Hepatocyte (in vitro differentiated cells): ENCODE data around the gene MARCHF2. TPM values are rescaled to one million over a fixed set of nuclear protein-coding genes. Genes with fewer than 3 reads are reported as not detected.
"Not testable (repeated sequence)": the region's sequence is repeated elsewhere in the genome, so short reads cannot be mapped to it uniquely, and the experiment has no call there.

ENCODE experiments used
- DNase-seq: peaks from one replicate; pipeline ENCODE4 v3.0.0-alpha.2; 2016; ENCODE audit warnings: low spot score
- H2AFZ ChIP-seq: fragments of 200-600 bp; sonication (generic); 2 replicates; pipeline ENCODE4 v1.6.0; 2016; ENCODE audit warnings: antibody characterized with exemption, mild to moderate bottlenecking
- H3K27ac ChIP-seq: fragments of 200-600 bp; sonication (generic); 2 replicates; pipeline ENCODE4 v1.5.1; 2016; ENCODE audit warnings: mild to moderate bottlenecking
- H3K27me3 ChIP-seq: fragments of 200-600 bp; sonication (generic); 2 replicates; pipeline ENCODE4 v1.6.1; 2016
- H3K36me3 ChIP-seq: fragments of 200-600 bp; sonication (generic); replicated peaks from 2 replicates; pipeline ENCODE4 v1.5.1; 2016; ENCODE audit warnings: low read depth; ENCODE audit not compliant: insufficient read depth
- H3K4me1 ChIP-seq: fragments of 200-600 bp; sonication (generic); 2 replicates; pipeline ENCODE4 v1.5.1; 2016; ENCODE audit warnings: mild to moderate bottlenecking, moderate library complexity; ENCODE audit not compliant: insufficient read depth
- H3K4me2 ChIP-seq: fragments of 200-600 bp; sonication (generic); 2 replicates; pipeline ENCODE4 v1.6.0; 2016
- H3K4me3 ChIP-seq: fragments of 200-600 bp; sonication (generic); 2 replicates; pipeline ENCODE4 v1.5.1; 2016; ENCODE audit warnings: mild to moderate bottlenecking
- H3K79me2 ChIP-seq: fragments of 200-600 bp; sonication (generic); 2 replicates; pipeline ENCODE4 v1.6.0; 2017; ENCODE audit warnings: mild to moderate bottlenecking
- H3K9me2 ChIP-seq: fragments of 200-600 bp; sonication (generic); replicated peaks from 2 replicates; pipeline ENCODE4 v1.6.0; 2017; ENCODE audit warnings: mild to moderate bottlenecking; ENCODE audit not compliant: insufficient read depth
- H3K9me3 ChIP-seq: fragments of 200-600 bp; sonication (generic); 2 replicates; pipeline ENCODE4 v1.5.1; 2016; ENCODE audit warnings: low read depth, mild to moderate bottlenecking
- H4K20me1 ChIP-seq: fragments of 200-600 bp; sonication (generic); 2 replicates; pipeline ENCODE4 v1.6.0; 2016; ENCODE audit warnings: mild to moderate bottlenecking; ENCODE audit not compliant: insufficient read depth, poor library complexity, severe bottlenecking
- CTCF ChIP-seq: fragments of 200-600 bp; sonication (generic); IDR thresholded peaks from 2 replicates; pipeline ENCODE4 v1.5.1; 2016; ENCODE audit warnings: antibody characterized with exemption, mild to moderate bottlenecking; ENCODE audit not compliant: poor library complexity
- EZH2 ChIP-seq: fragments of 200-600 bp; sonication (generic); IDR thresholded peaks from 2 replicates; pipeline ENCODE4 v1.6.1; 2016; ENCODE audit warnings: antibody characterized with exemption, mild to moderate bottlenecking, borderline replicate concordance
- EZH2phosphoT487 ChIP-seq: fragments of 200-600 bp; sonication (generic); IDR thresholded peaks from one replicate; pipeline ENCODE4 v1.6.1; 2018; ENCODE audit warnings: antibody characterized with exemption, mild to moderate bottlenecking, low read depth, moderate library complexity; ENCODE audit not compliant: unreplicated experiment, severe bottlenecking
- WGBS: methylation state at CpG from one replicate; pipeline ENCODE4 v1.1.6; 2016; ENCODE audit warnings: low lambda C conversion rate; ENCODE audit errors: missing lambda C conversion rate; 5-methylcytosine and 5-hydroxymethylcytosine counted together
- polyA plus RNA-seq: library from polyadenylated mRNA; unstranded; fragments of >200 nt; fragmentation: Nextera tagmentation; extraction: Ambion mirVana; gene quantifications from 2 replicates; pipeline ENCODE4 v1.2.1, GENCODE V29; 2016
- total RNA-seq: library from RNA; depleted of rRNA; stranded (reverse); fragments of >200 nt; gene quantifications from 2 replicates; pipeline ENCODE4 v1.2.3, GENCODE V29; 2014

MARCHF2 gene
- total and polyA plus RNA-seq, 2 experiments from 2014 or later = 38.5 to 73.5 TPM

DNA sequence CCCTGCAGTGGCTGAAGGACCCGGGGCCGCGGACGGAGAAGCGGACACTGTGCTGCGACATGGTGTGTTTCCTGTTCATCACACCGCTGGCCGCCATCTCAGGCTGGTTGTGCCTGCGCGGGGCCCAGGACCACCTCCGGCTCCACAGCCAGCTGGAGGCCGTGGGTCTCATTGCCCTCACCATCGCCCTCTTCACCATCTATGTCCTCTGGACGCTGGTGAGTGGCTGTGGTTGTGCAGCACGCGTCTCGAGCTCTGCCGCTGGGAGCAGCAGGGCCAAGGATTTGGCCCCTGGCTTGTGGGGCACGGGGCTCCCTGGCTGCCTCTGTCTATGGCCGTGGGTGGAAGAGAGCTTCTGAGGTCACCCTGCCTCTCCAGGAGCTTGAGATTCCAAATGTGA, 17.5 kb downstream of the MARCHF2 start:
- DNase-seq = no peak
- Histone ChIP-seq H3K4me1 (no peaks in the 10 kb centered on the region), H3K36me3 (no peaks in the 10 kb centered on the region), H3K9me2 (no peaks in the 10 kb centered on the region), H3K9me3 (no peaks in the 10 kb centered on the region), H3K27me3 (no peaks in the 10 kb centered on the region), H4K20me1 (no peaks in the 10 kb centered on the region), H3K4me3 (no peak overlapping the region), H3K79me2 (no peaks in the 10 kb centered on the region), H2AFZ (no peak overlapping the region), H3K27ac (no peak overlapping the region), H3K4me2 (no peak overlapping the region)
- 95% methylated on average over 19 of the region's 20 CpGs for WGBS
- TF ChIP-seq EZH2phosphoT487 (no peak), CTCF (no peak), EZH2 (no peak)

- TF ChIP-seq EZH2 (no peak), CTCF (no peak)
- 96% methylated on average over 12 of the region's 12 CpGs for WGBS
- no peaks in the 10 kb centered on the region for H3K9me3 ChIP-seq
Measured at GRCh38 chr19:8438236-8438635, 25.1 kb downstream of the MARCHF2 start.

DNA sequence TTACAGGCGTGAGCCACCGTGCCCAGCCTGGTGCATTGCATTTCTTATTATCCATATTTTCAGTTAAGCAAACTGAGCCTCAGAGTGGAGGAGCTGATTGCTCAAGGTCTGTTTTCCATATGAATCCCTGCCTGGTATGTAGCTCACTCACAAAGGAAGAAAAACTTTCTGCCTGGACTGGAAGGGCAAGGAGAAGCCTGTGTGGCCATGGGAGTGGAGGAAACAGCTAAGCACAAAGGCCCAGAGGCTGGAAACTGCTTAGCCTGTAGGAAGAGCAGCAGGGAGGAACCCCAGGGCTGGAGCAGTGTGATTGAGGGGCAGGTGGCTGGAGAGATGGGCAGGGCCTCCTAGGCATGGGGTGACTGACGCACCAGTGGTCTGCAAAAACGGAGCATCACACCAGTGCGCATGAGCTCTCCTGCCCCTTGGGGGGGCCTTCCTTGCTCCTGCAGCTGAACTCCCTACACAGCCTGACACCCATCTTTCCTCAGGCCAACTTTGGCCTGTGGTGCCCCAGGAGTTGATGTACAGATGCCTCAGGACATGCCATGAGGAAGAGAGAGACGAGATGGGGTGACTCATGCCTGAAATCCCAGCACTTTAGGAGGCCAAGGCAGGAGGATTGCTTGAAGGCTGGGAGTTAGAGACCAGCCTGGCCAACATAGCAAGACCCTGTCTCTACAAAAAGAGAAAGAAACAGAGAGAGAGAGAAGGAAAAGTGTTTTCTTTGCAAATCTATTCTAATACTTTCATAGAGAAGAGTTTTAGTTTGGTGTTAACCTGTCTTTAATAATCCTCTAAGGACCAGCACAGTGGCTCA, 28.8 kb downstream of the MARCHF2 start:
- Histone ChIP-seq H2AFZ (no peak overlapping the region), H3K4me3 (no peak overlapping the region), H3K27ac (no peak overlapping the region), H3K9me3 (no peaks in the 10 kb centered on the region), H3K79me2 (peaks cover 21% of the 10 kb centered on the region), H3K4me1 (peaks cover 10% of the 10 kb centered on the region), H3K27me3 (no peaks in the 10 kb centered on the region), H3K4me2 (no peak overlapping the region), H3K9me2 (no peaks in the 10 kb centered on the region), H3K36me3 (no peaks in the 10 kb centered on the region), H4K20me1 (peaks cover 18% of the 10 kb centered on the region)
- DNase-seq = no peak
- TF ChIP-seq EZH2phosphoT487 (no peak), EZH2 (no peak), CTCF (no peak)
- 80% methylated on average over 6 of the region's 6 CpGs for WGBS

More at GRCh38 chr19:8438236-8438635, 25.1 kb downstream of the MARCHF2 start:
- Histone ChIP-seq H3K4me1 (no peaks in the 10 kb centered on the region), H3K4me2 (no peak overlapping the region), H3K27ac (no peak overlapping the region), H3K79me2 (no peaks in the 10 kb centered on the region), H3K4me3 (no peak overlapping the region), H3K27me3 (no peaks in the 10 kb centered on the region), H2AFZ (no peak overlapping the region), H4K20me1 (no peaks in the 10 kb centered on the region), H3K9me2 (no peaks in the 10 kb centered on the region), H3K36me3 (no peaks in the 10 kb centered on the region)
- DNase-seq = no peak

- peaks cover 41% of the 10 kb centered on the region for H4K20me1 ChIP-seq
- peaks cover 30% of the 10 kb centered on the region for H3K4me1 ChIP-seq
- WGBS = 35% methylated on average over 32 of the region's 32 CpGs
- H3K79me2 ChIP-seq = peaks cover 44% of the 10 kb centered on the region
- not testable (repeated sequence) for H3K27me3 ChIP-seq, H3K9me2 ChIP-seq, DNase-seq, H3K36me3 ChIP-seq, H3K9me3 ChIP-seq
- peak overlapping the region; percentile 51 for H3K4me3 ChIP-seq
- H2AFZ ChIP-seq = peak overlapping the region; percentile 98
- H3K4me2 ChIP-seq = peak overlapping the region; percentile 86
- H3K27ac ChIP-seq = peak overlapping the region; percentile 86
Measured at GRCh38 chr19:8444140-8444676, 31.1 kb downstream of the MARCHF2 start.
